ENCODE measurements around the gene NLRP12. TPM values are rescaled to one million over a fixed set of nuclear protein-coding genes. Genes with fewer than 3 reads are reported as not detected.

Gene NLRP12
- not detected in 5 replicates for total RNA-seq (2022; extraction: Qiagen RNA extraction; ENCODE audit: low read depth)

DNA sequence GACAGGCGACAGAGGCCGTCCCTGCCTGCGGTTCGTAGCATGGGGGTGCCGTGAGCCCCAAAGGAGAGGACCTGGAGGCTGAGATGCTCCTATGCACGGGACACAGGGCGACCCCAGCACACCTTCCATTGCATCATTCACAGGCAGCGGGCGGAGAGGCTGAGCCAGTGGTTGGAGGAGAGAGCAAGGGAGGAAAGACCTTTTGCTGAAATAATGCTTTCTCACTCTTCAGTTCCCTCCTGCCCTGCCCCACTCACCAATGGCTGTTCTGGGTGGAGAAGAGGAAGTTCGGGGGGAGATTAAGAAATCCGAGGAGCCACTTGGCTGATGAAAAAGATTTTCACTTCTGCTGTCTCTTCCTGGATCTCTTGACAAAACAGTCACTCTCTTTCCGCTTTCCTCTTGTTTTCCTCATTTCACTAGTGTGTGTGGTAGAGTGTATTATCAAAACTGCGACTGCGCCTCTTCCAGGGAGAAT lies at the start of gene NLRP12:
NLRP12 (minus strand) TSS at position 181 of the 478 bp plus-strand sequence; CDS start at position 41, 140 bp downstream.

DNA sequence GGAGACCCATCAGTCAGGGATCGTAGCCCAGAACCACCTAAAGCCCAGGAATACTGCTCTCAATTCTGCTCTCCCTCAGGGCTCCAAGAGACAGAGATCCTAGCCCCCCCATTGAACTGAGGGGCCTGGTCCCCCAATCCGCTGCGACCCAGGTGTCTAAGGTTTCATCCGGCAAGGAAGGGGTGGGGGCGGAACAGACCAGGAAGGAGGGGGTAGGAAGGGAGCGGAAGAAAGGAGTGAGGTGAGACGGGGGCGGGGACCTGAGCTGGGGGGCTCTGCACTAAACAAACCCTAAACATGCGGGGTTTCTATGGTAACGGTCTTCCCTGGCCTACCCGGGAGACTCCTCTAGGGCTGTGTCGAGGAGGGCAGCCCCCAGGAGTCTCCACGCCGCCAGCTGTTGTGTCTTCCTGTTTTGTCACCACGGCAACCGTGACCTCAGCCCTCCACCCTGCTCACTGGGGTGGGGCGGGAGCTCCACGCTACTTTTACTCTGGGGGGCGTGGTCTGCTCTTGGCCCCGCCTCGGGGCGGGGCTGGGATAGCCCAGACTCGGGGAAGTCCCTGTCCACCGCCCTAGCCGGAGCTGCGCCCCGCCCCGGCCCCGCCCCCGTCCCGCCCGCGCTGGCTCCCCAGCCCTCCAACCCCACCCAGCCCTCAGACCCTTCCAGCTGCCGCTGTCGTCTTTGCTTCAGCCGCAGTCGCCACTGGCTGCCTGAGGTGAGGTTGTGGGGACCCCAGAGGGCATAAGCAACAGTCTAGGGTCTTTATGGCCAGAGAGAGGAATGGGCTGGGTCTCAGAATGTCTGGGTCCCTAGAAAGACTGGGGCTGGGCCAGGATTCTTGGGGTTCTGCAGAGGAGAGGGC lies 43.3 kb upstream of the NLRP12 start, which contains the start of gene MYADM:
MYADM (plus strand) TSS at position 659 of the 866 bp plus-strand sequence. CDS start 5,647 bp downstream, outside the sequence.

Other genes with a start within 250 kb of the NLRP12 start
- not detected in 5 replicates for gene DPRX, start 192.3 kb downstream of the NLRP12 start, total RNA-seq (2022; extraction: Qiagen RNA extraction; ENCODE audit: low read depth)
- gene MYADM, start 43.6 kb upstream of the NLRP12 start, total RNA-seq (2022; extraction: Qiagen RNA extraction; ENCODE audit: low read depth) = 202 to 310 TPM (median 291 TPM) in 5 replicates
- gene PRKCG, start 57.9 kb upstream of the NLRP12 start, total RNA-seq (2022; extraction: Qiagen RNA extraction; ENCODE audit: low read depth) = 4.2 to 7.3 TPM (median 6.0 TPM) in 5 replicates
- 5.1 to 10.5 TPM (median 8.6 TPM) in 5 replicates for gene CACNG7, start 85.0 kb upstream of the NLRP12 start, total RNA-seq (2022; extraction: Qiagen RNA extraction; ENCODE audit: low read depth)
- gene CACNG8, start 138.6 kb upstream of the NLRP12 start, total RNA-seq (2022; extraction: Qiagen RNA extraction; ENCODE audit: low read depth) = 0.66 to 1.2 TPM (median 1.1 TPM) in 5 replicates
- gene CACNG6, start 167.3 kb upstream of the NLRP12 start, total RNA-seq (2022; extraction: Qiagen RNA extraction; ENCODE audit: low read depth) = 7.9 to 14.2 TPM (median 11.6 TPM) in 5 replicates
- 0.27 to 1.5 TPM (median 0.47 TPM) in 5 replicates for gene VSTM1, start 239.6 kb upstream of the NLRP12 start, total RNA-seq (2022; extraction: Qiagen RNA extraction; ENCODE audit: low read depth)